Neural cell (in vitro differentiated cells): ENCODE measurements around the gene TBATA. TPM values are rescaled to one million over a fixed set of nuclear protein-coding genes. Genes with fewer than 3 reads are reported as not detected.

ENCODE experiments used
- H2AFZ ChIP-seq: fragments of 200-600, 300-800 bp; sonication (generic), shearing (Covaris generic); 2 replicates; pipeline ENCODE4 v1.6.0; 2014; ENCODE audit warnings: low read depth, mild to moderate bottlenecking, antibody characterized with exemption, low read length, moderate library complexity
- H3F3A ChIP-seq: fragments of 200-600 bp; shearing (Covaris generic); 2 replicates; pipeline ENCODE4 v1.6.1; 2016; ENCODE audit warnings: mild to moderate bottlenecking, moderate library complexity, mixed read lengths, antibody characterized with exemption, low read length; ENCODE audit not compliant: insufficient read depth, poor library complexity, severe bottlenecking
- H3K27ac ChIP-seq: fragments of 200-600, 300-800 bp; sonication (generic), shearing (Covaris generic); 2 replicates; pipeline ENCODE4 v1.5.1; 2014; ENCODE audit warnings: mild to moderate bottlenecking, low read length, moderate library complexity
- H3K27me3 ChIP-seq: fragments of 300-800, 200-600 bp; sonication (generic), shearing (Covaris generic); 2 replicates; pipeline ENCODE4 v1.6.0; 2014; ENCODE audit warnings: mild to moderate bottlenecking, low read depth, low read length, moderate library complexity; ENCODE audit not compliant: insufficient read depth
- H3K36me3 ChIP-seq: fragments of 300-800, 200-600 bp; sonication (generic), shearing (Covaris generic); 2 replicates; pipeline ENCODE4 v1.5.1; 2014; ENCODE audit warnings: mild to moderate bottlenecking, antibody characterized with exemption, low read length, moderate library complexity; ENCODE audit not compliant: insufficient read depth
- H3K4me2 ChIP-seq: fragments of 300-800, 200-600 bp; sonication (generic), shearing (Covaris generic); 2 replicates; pipeline ENCODE4 v1.6.0; 2014; ENCODE audit warnings: mild to moderate bottlenecking, low read length
- H3K4me3 ChIP-seq: fragments of 300-800, 200-600 bp; sonication (generic), shearing (Covaris generic); 2 replicates; pipeline ENCODE4 v1.5.1; 2014; ENCODE audit warnings: mild to moderate bottlenecking, low read length, moderate library complexity
- H3K79me2 ChIP-seq: fragments of 200-600 bp; shearing (Covaris generic); replicated peaks from 2 replicates; pipeline ENCODE4 v1.6.0; 2014; ENCODE audit warnings: mild to moderate bottlenecking, low read length, moderate library complexity; ENCODE audit not compliant: insufficient read depth
- H3K9ac ChIP-seq: fragments of 300-800, 200-600 bp; sonication (generic), shearing (Covaris generic); 2 replicates; pipeline ENCODE4 v1.6.1; 2016; ENCODE audit warnings: mild to moderate bottlenecking, low read length, mixed read lengths
- H3K9me2 ChIP-seq: fragments of 200-600 bp; shearing (Covaris generic); 2 replicates; pipeline ENCODE4 v1.6.1; 2016; ENCODE audit warnings: mild to moderate bottlenecking, low read length, mixed read lengths; ENCODE audit not compliant: insufficient read depth
- H3K9me3 ChIP-seq: fragments of 200-600, 300-800 bp; sonication (generic), shearing (Covaris generic); 2 replicates; pipeline ENCODE4 v1.6.1; 2016; ENCODE audit warnings: mild to moderate bottlenecking, mixed run types, low read length, moderate library complexity, mixed read lengths
- H4K20me1 ChIP-seq: fragments of 200-600 bp; shearing (Covaris generic); 2 replicates; pipeline ENCODE4 v1.6.1; 2016; ENCODE audit warnings: mild to moderate bottlenecking, mixed run types; ENCODE audit not compliant: insufficient read depth
- EP300 ChIP-seq: fragments of 450-650 bp; conservative IDR thresholded peaks from 2 replicates; pipeline ENCODE4 v1.6.1; 2014; ENCODE audit warnings: antibody characterized with exemption, mild to moderate bottlenecking, moderate library complexity; ENCODE audit not compliant: poor library complexity, severe bottlenecking
- EZH2 ChIP-seq: fragments of 200-600, 300-800 bp; shearing (Covaris generic), sonication (generic); IDR thresholded peaks from 2 replicates; pipeline ENCODE4 v1.6.1; 2014; ENCODE audit warnings: antibody characterized with exemption, low read length, borderline replicate concordance, mild to moderate bottlenecking; ENCODE audit not compliant: insufficient read depth, poor library complexity, severe bottlenecking
- MXI1 ChIP-seq: fragments of 450-650 bp; conservative IDR thresholded peaks from 2 replicates; pipeline ENCODE4 v1.6.1; 2014; ENCODE audit warnings: antibody characterized with exemption, mild to moderate bottlenecking; ENCODE audit not compliant: poor library complexity, severe bottlenecking
- POLR2AphosphoS5 ChIP-seq: IDR thresholded peaks from 2 replicates; pipeline ENCODE4 v1.6.1; 2012
- RAD21 ChIP-seq: fragments of 450-650 bp; conservative IDR thresholded peaks from 2 replicates; pipeline ENCODE4 v1.6.1; 2014; ENCODE audit warnings: antibody characterized with exemption, mild to moderate bottlenecking, moderate library complexity
- SMC3 ChIP-seq: fragments of 450-650 bp; conservative IDR thresholded peaks from 2 replicates; pipeline ENCODE4 v1.6.1; 2014; ENCODE audit warnings: antibody characterized with exemption, mild to moderate bottlenecking, moderate library complexity; ENCODE audit not compliant: poor library complexity
- TAF1 ChIP-seq: IDR thresholded peaks from 2 replicates; pipeline ENCODE4 v1.6.1; 2012; ENCODE audit warnings: low read depth
- polyA plus RNA-seq: library from polyadenylated mRNA; depleted of rRNA; stranded (reverse); fragments of >200 nt; gene quantifications from 2 replicates; pipeline ENCODE4 v1.2.3, GENCODE V29; 2014
- TF ChIP-seq, protein P1 (sequence below): fragments of 450-650 bp; IDR thresholded peaks from 2 replicates; pipeline ENCODE4 v1.5.1; 2014; ENCODE audit warnings: antibody characterized with exemption, mild to moderate bottlenecking, moderate library complexity; ENCODE audit not compliant: poor library complexity, severe bottlenecking
- TF ChIP-seq, protein P2 (sequence below): IDR thresholded peaks from 2 replicates; pipeline ENCODE4 v1.6.1; 2012; ENCODE audit warnings: borderline replicate concordance

TBATA gene
- polyA plus RNA-seq, 1 donor from 2014 or later: not detected

DNA sequence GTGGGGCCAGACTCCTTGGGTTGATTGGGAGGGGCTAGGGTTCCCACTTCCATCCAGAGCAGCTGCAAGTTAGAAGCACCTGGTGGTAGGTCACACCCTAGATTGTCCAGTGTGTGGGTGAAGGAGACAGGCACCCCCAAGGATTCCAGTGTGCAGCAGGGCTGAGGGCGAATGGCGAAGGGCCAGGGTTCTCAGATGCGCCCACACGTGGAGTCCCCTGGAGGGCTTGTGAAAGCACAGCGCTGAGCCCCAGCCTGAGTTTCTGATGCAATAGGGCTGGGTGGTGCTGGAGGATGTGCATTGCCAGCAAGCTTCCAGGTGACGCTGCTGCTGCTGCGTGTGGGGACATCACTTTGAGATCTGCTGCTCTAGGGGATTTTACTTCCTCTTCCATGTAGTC, 25.4 kb downstream of the TBATA start:
- no peaks in the 10 kb centered on the region for H3K9me3 ChIP-seq
- H3K27me3 ChIP-seq: no peaks in the 10 kb centered on the region
- H3K4me2 ChIP-seq: no peak overlapping the region
- H2AFZ ChIP-seq: no peak overlapping the region
- no peaks in the 10 kb centered on the region for H3K36me3 ChIP-seq
- no peak overlapping the region for H3K4me3 ChIP-seq
- H3F3A ChIP-seq: no peaks in the 10 kb centered on the region
- H3K79me2 ChIP-seq: no peaks in the 10 kb centered on the region
- no peak overlapping the region for H3K9ac ChIP-seq
- no peaks in the 10 kb centered on the region for H4K20me1 ChIP-seq
- no peak overlapping the region for H3K27ac ChIP-seq
- TF ChIP-seq, protein P1, sequence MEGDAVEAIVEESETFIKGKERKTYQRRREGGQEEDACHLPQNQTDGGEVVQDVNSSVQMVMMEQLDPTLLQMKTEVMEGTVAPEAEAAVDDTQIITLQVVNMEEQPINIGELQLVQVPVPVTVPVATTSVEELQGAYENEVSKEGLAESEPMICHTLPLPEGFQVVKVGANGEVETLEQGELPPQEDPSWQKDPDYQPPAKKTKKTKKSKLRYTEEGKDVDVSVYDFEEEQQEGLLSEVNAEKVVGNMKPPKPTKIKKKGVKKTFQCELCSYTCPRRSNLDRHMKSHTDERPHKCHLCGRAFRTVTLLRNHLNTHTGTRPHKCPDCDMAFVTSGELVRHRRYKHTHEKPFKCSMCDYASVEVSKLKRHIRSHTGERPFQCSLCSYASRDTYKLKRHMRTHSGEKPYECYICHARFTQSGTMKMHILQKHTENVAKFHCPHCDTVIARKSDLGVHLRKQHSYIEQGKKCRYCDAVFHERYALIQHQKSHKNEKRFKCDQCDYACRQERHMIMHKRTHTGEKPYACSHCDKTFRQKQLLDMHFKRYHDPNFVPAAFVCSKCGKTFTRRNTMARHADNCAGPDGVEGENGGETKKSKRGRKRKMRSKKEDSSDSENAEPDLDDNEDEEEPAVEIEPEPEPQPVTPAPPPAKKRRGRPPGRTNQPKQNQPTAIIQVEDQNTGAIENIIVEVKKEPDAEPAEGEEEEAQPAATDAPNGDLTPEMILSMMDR: no peak
- TF ChIP-seq, protein P2, sequence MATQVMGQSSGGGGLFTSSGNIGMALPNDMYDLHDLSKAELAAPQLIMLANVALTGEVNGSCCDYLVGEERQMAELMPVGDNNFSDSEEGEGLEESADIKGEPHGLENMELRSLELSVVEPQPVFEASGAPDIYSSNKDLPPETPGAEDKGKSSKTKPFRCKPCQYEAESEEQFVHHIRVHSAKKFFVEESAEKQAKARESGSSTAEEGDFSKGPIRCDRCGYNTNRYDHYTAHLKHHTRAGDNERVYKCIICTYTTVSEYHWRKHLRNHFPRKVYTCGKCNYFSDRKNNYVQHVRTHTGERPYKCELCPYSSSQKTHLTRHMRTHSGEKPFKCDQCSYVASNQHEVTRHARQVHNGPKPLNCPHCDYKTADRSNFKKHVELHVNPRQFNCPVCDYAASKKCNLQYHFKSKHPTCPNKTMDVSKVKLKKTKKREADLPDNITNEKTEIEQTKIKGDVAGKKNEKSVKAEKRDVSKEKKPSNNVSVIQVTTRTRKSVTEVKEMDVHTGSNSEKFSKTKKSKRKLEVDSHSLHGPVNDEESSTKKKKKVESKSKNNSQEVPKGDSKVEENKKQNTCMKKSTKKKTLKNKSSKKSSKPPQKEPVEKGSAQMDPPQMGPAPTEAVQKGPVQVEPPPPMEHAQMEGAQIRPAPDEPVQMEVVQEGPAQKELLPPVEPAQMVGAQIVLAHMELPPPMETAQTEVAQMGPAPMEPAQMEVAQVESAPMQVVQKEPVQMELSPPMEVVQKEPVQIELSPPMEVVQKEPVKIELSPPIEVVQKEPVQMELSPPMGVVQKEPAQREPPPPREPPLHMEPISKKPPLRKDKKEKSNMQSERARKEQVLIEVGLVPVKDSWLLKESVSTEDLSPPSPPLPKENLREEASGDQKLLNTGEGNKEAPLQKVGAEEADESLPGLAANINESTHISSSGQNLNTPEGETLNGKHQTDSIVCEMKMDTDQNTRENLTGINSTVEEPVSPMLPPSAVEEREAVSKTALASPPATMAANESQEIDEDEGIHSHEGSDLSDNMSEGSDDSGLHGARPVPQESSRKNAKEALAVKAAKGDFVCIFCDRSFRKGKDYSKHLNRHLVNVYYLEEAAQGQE: no peak
- TF ChIP-seq TAF1 (no peak), EZH2 (no peak), RAD21 (no peak), SMC3 (no peak), POLR2AphosphoS5 (no peak), EP300 (no peak), MXI1 (no peak)
- no peaks in the 10 kb centered on the region for H3K9me2 ChIP-seq

DNA sequence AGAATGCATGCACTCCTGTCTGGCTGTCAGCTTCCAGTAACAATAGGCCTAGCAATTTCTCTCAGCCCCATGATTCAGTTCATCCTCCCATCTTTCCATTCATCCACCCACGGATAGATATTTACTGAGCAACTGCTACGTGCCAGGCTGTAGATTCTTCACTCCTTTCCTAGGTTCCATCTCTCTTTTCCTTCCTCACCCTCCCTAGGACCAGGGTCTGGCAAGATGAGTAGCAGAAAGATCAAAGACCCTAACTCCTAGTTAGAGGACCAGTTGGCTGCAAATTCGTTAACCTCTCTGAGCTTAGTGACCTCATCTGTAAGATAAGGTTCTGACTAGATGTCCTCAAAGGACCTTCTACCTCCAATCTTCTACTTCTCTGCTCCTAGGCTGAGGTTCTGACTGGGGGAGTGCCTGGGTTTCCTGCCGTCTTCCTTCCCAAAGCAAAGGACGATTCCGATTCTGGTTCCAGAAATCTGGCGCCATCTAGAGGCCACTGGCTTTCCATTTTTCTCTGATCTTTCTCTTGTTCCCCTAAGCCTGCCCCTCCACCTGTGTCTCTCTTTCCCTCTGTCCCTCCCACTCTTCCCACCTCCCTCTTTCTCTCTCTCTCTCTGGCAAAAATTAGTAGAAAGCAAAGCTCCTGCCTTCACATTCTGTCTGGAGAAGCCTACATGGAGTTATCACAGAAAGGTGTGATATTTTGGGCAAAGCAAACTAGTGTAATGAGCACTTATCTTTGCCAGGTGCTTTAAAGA, 26.2 kb downstream of the TBATA start:
- H4K20me1 ChIP-seq: no peaks in the 10 kb centered on the region
- TF ChIP-seq, protein P1: peak; percentile 64
- TF ChIP-seq RAD21 (peak; percentile 59), POLR2AphosphoS5 (no peak), MXI1 (no peak), SMC3 (peak; percentile 53), EP300 (no peak)
- TF ChIP-seq, protein P2: no peak
- H3K9me2 ChIP-seq: no peaks in the 10 kb centered on the region
- no peak overlapping the region for H3K4me3 ChIP-seq
- no peak overlapping the region for H3K9ac ChIP-seq
- H3K27ac ChIP-seq: no peak overlapping the region
- no peaks in the 10 kb centered on the region for H3K9me3 ChIP-seq
- H2AFZ ChIP-seq: no peak overlapping the region
- no peaks in the 10 kb centered on the region for H3K27me3 ChIP-seq
- H3K4me2 ChIP-seq: no peak overlapping the region
- no peaks in the 10 kb centered on the region for H3K79me2 ChIP-seq
- H3K36me3 ChIP-seq: no peaks in the 10 kb centered on the region
- H3F3A ChIP-seq: no peaks in the 10 kb centered on the region
